OCI-LY7 (cell line): ENCODE measurements around the gene CASP12.

ENCODE experiments used
- EZH2phosphoT487 ChIP-seq: fragments of 200-600 bp; sonication (generic); IDR thresholded peaks from 2 replicates; pipeline ENCODE4 v1.6.1; 2018; ENCODE audit warnings: low read depth, borderline replicate concordance, mild to moderate bottlenecking, mixed run types, antibody characterized with exemption, low read length, moderate library complexity, mixed read lengths
- TF ChIP-seq, protein P1 (sequence below): fragments of 200-600 bp; sonication (generic); conservative IDR thresholded peaks from 2 replicates; pipeline ENCODE4 v1.5.1; 2014; ENCODE audit warnings: mild to moderate bottlenecking, antibody characterized with exemption, low read length, moderate library complexity, mixed read lengths

DNA sequence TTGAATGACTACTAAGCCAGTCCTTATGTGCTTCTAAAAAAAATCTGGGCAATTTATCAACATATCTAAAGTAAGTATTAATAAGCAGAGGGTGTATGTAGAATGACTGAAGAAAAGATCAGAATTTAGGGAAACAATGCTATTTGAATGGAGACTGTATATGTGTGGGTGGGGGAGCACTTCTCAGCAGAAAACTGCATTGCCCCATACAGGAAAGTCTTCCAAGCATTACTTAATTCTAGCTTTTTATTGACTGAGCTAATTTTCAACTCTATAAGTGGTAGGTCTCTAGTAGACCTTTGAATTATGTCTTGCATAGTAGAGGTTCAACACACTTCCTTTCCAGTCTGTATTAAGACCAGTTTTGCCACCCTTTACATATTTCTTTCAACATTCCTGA is 41.7 kb downstream of the CASP12 start:
- TF ChIP-seq, protein P1, sequence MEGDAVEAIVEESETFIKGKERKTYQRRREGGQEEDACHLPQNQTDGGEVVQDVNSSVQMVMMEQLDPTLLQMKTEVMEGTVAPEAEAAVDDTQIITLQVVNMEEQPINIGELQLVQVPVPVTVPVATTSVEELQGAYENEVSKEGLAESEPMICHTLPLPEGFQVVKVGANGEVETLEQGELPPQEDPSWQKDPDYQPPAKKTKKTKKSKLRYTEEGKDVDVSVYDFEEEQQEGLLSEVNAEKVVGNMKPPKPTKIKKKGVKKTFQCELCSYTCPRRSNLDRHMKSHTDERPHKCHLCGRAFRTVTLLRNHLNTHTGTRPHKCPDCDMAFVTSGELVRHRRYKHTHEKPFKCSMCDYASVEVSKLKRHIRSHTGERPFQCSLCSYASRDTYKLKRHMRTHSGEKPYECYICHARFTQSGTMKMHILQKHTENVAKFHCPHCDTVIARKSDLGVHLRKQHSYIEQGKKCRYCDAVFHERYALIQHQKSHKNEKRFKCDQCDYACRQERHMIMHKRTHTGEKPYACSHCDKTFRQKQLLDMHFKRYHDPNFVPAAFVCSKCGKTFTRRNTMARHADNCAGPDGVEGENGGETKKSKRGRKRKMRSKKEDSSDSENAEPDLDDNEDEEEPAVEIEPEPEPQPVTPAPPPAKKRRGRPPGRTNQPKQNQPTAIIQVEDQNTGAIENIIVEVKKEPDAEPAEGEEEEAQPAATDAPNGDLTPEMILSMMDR, result no peak
- TF ChIP-seq EZH2phosphoT487, result no peak
